H1 (cell line): ENCODE results near the gene POLRMT.

ENCODE experiments used
- ATF2 ChIP-seq: IDR thresholded peaks from 2 replicates; pipeline ENCODE4 v1.6.1; 2012; ENCODE audit warnings: low read length, inconsistent platforms
- BCL11A ChIP-seq, 2 experiments: IDR thresholded peaks; one replicate each; pipeline ENCODE4 v1.6.1; 2011; ENCODE audit warnings: low read depth in 2 of 2, low read length in 2 of 2, mild to moderate bottlenecking in 2 of 2
- BRCA1 ChIP-seq: IDR thresholded peaks from 2 replicates; pipeline ENCODE4 v1.6.1; 2012; ENCODE audit warnings: low read depth, low read length, improper control_type of control experiment
- CREB1 ChIP-seq: IDR thresholded peaks from 2 replicates; pipeline ENCODE4 v1.6.1; 2012; ENCODE audit warnings: inconsistent platforms
- CTCF ChIP-seq, 3 experiments: IDR thresholded peaks; 1 replicate in 2 of 3; 2 replicates in 1 of 3; pipeline versions ENCODE4 v1.5.1 to v1.6.1; 2011; ENCODE audit warnings: low read length in 3 of 3, mild to moderate bottlenecking in 3 of 3, inconsistent platforms in 2 of 3, low read depth in 1 of 3, moderate library complexity in 1 of 3; ENCODE audit not compliant: insufficient read depth in 1 of 3; ENCODE audit errors: control extremely low read depth in 1 of 3
- EP300 ChIP-seq, 2 experiments: IDR thresholded peaks; 1 replicate in 1 of 2; 2 replicates in 1 of 2; pipeline ENCODE4 v1.6.1; 2011 to 2012; ENCODE audit warnings: low read depth in 2 of 2, low read length in 2 of 2, mild to moderate bottlenecking in 2 of 2, borderline replicate concordance in 1 of 2, inconsistent platforms in 1 of 2, moderate library complexity in 1 of 2
- KDM1A ChIP-seq: fragments of 200-600, 300-600 bp; sonication (generic); IDR thresholded peaks from 2 replicates; pipeline ENCODE4 v1.7.1; 2016; ENCODE audit warnings: mild to moderate bottlenecking, low read length, borderline replicate concordance
- POLR2A ChIP-seq, 2 experiments: IDR thresholded peaks; 1 replicate in 1 of 2; 2 replicates in 1 of 2; pipeline ENCODE4 v1.6.1; 2011; ENCODE audit warnings: low read depth in 2 of 2, low read length in 2 of 2, mild to moderate bottlenecking in 2 of 2; ENCODE audit errors: control extremely low read depth in 1 of 2
- RNF2 ChIP-seq: fragments of 200-900, 300-1000 bp; sonication (generic); IDR thresholded peaks from 2 replicates; pipeline ENCODE4 v1.7.1; 2016; ENCODE audit warnings: borderline replicate concordance, low read depth, mild to moderate bottlenecking, antibody characterized with exemption, low read length; ENCODE audit not compliant: poor library complexity, severe bottlenecking; ENCODE audit errors: missing control alignments
- SIN3A ChIP-seq, 2 experiments: IDR thresholded peaks in 1 of 2; conservative IDR thresholded peaks in 1 of 2; 2 replicates each; pipeline ENCODE4 v1.6.1; 2011 to 2012; ENCODE audit warnings: low read length in 2 of 2, improper control_type of control experiment in 1 of 2, low read depth in 1 of 2, mild to moderate bottlenecking in 1 of 2
- SP1 ChIP-seq: IDR thresholded peaks from 2 replicates; pipeline ENCODE4 v1.6.1; 2011; ENCODE audit warnings: low read depth, low read length
- SRF ChIP-seq: IDR thresholded peaks from 2 replicates; pipeline ENCODE4 v1.6.1; 2011; ENCODE audit warnings: mild to moderate bottlenecking, low read depth, low read length, moderate library complexity
- TAF1 ChIP-seq: IDR thresholded peaks from 2 replicates; pipeline ENCODE4 v1.6.1; 2011; ENCODE audit warnings: mild to moderate bottlenecking, low read depth, low read length

- TF ChIP-seq CREB1 (no peak), CTCF (IDR thresholded peaks at IDR 0.05; ENCODE audit: control extremely low read depth in 1 of 3, insufficient read depth in 1 of 3, low read depth in 1 of 3, low read length in 3 of 3) (no peak), SRF (no peak), POLR2A (IDR thresholded peaks at IDR 0.05; ENCODE audit: control extremely low read depth in 1 of 2, low read depth in 2 of 2, low read length in 2 of 2) (no peak), ATF2 (no peak), BRCA1 (no peak), TAF1 (no peak), SP1 (no peak), EP300 (IDR thresholded peaks at IDR 0.05; ENCODE audit: borderline replicate concordance in 1 of 2, low read depth in 2 of 2, low read length in 2 of 2) (no peak), RNF2 (no peak), SIN3A (conservative IDR thresholded peaks at IDR 0.05 in 1 of 2, IDR thresholded peaks at IDR 0.05 in 1 of 2; ENCODE audit: low read depth in 1 of 2, low read length in 2 of 2) (no peak), KDM1A (no peak), BCL11A (IDR thresholded peaks at IDR 0.05; ENCODE audit: low read depth in 2 of 2, low read length in 2 of 2) (no peak)
Observed at GRCh38 chr19:621819-622218, 11.5 kb downstream of the POLRMT start.
